Measurements from ENCODE around the gene SAMMSON. TPM values are rescaled to one million over a fixed set of nuclear protein-coding genes. Genes with fewer than 3 reads are reported as not detected.

SAMMSON gene
- total RNA-seq, result not detected

- DNase-seq (ENCODE audit: low spot score) (no peak), ATAC-seq (ENCODE audit: low FRiP score) (no peak)
- TF ChIP-seq CTCF (IDR thresholded peaks at IDR 0.05), result no peak
Measured at GRCh38 chr3:69999140-70000027, at the start of gene SAMMSON. TSS of gene SAMMSON (plus strand) at chr3:69999733.

- TF ChIP-seq CTCF (IDR thresholded peaks at IDR 0.05), result no peak
- DNase-seq (ENCODE audit: low spot score), result no peak
- ATAC-seq (ENCODE audit: low FRiP score), result no peak
Measured at GRCh38 chr3:69951616-69952015, 47.9 kb upstream of the SAMMSON start.

GRCh38 chr3:69959581-69959980, 40.0 kb upstream of the SAMMSON start:
- no peak for TF ChIP-seq CTCF (IDR thresholded peaks at IDR 0.05)
- ATAC-seq (ENCODE audit: low FRiP score) (no peak), DNase-seq (ENCODE audit: low spot score) (no peak)

- no peak for TF ChIP-seq CTCF (IDR thresholded peaks at IDR 0.05)
- ATAC-seq (ENCODE audit: low FRiP score) (no peak), DNase-seq (ENCODE audit: low spot score) (no peak)
Measured at GRCh38 chr3:69961706-69962439, 37.7 kb upstream of the SAMMSON start.

GRCh38 chr3:69963643-69964042, 35.9 kb upstream of the SAMMSON start:
- no peak for TF ChIP-seq CTCF (IDR thresholded peaks at IDR 0.05)
- DNase-seq (ENCODE audit: low spot score), result no peak
- ATAC-seq (ENCODE audit: low FRiP score), result no peak

GRCh38 chr3:69967156-69967555, 32.4 kb upstream of the SAMMSON start:
- no peak for DNase-seq (ENCODE audit: low spot score)
- TF ChIP-seq CTCF (IDR thresholded peaks at IDR 0.05), result no peak
- no peak for ATAC-seq (ENCODE audit: low FRiP score)

All from omental fat pad (tissue), 4 donors.